Suprapubic skin (tissue), 4 donors: ENCODE measurements around the gene TARBP1. TPM values are rescaled to one million over a fixed set of nuclear protein-coding genes. Genes with fewer than 3 reads are reported as not detected.

Experiments
- DNase-seq, 2 donors: peaks; one replicate each; pipeline ENCODE4 v3.0.0-alpha.2; 2019; ENCODE audit warnings: low spot score in 2 of 2
- H3K27ac ChIP-seq: fragments of 200-600 bp; sonication (generic); one replicate; pipeline ENCODE4 v1.5.1; 2019
- H3K27me3 ChIP-seq: fragments of 200-600 bp; sonication (generic); one replicate; pipeline ENCODE4 v1.5.1; 2019
- H3K36me3 ChIP-seq: fragments of 200-600 bp; sonication (generic); one replicate; pipeline ENCODE4 v1.5.1; 2019
- H3K4me1 ChIP-seq: fragments of 200-600 bp; sonication (generic); one replicate; pipeline ENCODE4 v1.5.1; 2019
- H3K4me3 ChIP-seq: fragments of 200-600 bp; sonication (generic); one replicate; pipeline ENCODE4 v1.5.1; 2019; ENCODE audit warnings: mild to moderate bottlenecking
- H3K9me3 ChIP-seq: fragments of 200-600 bp; sonication (generic); one replicate; pipeline ENCODE4 v1.5.1; 2019
- CTCF ChIP-seq, 2 donors: fragments of 200-600 bp in 1 of 2; fragments of 450-650 bp in 1 of 2; sonication (generic) in 1 of 2; IDR thresholded peaks; one replicate each; pipeline ENCODE4 v1.5.1; 2016 to 2019; ENCODE audit warnings: antibody characterized with exemption in 2 of 2, mild to moderate bottlenecking in 1 of 2, moderate library complexity in 1 of 2
- EP300 ChIP-seq: sonication (generic); formaldehyde crosslinking; IDR thresholded peaks from one replicate; pipeline ENCODE4 v1.6.1; 2017; ENCODE audit warnings: antibody characterized with exemption
- POLR2A ChIP-seq, 2 donors: fragments of 450-650 bp; IDR thresholded peaks; one replicate each; pipeline ENCODE4 v1.6.1; 2017; ENCODE audit warnings: antibody characterized with exemption in 2 of 2, mild to moderate bottlenecking in 2 of 2, moderate library complexity in 2 of 2
- POLR2AphosphoS5 ChIP-seq, 3 donors: sonication (generic); formaldehyde crosslinking; IDR thresholded peaks; one replicate each; pipeline ENCODE4 v1.6.1; 2017; ENCODE audit warnings: antibody characterized with exemption in 3 of 3
- WGBS: methylation state at CpG from one replicate; pipeline ENCODE4 v1.1.5; 2018; 5-methylcytosine and 5-hydroxymethylcytosine counted together
- total RNA-seq, 4 donors: library from RNA; depleted of rRNA; stranded (reverse); fragments of >200 nt; gene quantifications; one replicate each; pipeline ENCODE4 v1.1.0, GENCODE V29; 2016

TARBP1 gene
- total RNA-seq, 4 donors from 2014 or later: 21.1 to 78.2 (median 23.5) TPM

DNA sequence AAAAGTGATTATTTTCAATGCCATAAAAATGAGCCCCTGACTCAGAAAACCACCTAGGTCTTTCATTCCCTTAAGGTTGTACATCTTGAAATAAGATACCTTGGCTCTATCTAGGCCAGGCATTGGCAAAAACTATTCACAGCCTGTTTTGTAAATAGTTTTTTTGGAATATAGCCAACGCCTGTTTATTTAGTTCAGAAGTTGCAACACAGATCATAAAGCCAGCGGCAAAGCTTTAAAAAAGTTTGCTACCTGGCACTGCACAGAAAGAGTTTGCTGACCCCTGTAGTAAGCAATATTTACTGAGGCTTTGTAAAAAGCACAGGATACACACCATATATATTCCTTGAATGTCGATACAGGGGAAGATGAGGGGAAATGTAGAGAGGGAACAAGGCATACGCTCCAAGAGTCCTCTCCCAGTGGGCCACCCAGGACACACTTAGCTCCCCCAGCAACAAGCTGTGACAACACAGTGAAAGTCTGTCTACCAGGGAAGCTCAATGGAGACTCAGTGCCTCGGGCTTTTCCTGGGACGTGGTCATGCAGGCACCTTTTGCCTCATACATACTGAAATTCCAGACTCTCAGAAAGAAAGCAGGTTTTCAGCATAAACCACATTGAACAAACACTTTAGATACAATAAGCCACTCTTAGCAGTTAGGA, 20.5 kb downstream of the TARBP1 start:
- Histone ChIP-seq H3K36me3 (peaks cover 25% of the 10 kb centered on the region), H3K4me3 (no peak overlapping the region), H3K27me3 (no peaks in the 10 kb centered on the region), H3K4me1 (no peaks in the 10 kb centered on the region), H3K27ac (no peak overlapping the region), H3K9me3 (no peaks in the 10 kb centered on the region)
- 86% methylated on average over 6 of the region's 6 CpGs for whole genome bisulfite sequencing
- no peak for DNase-seq
- TF ChIP-seq EP300 (no peak), POLR2A (IDR thresholded peaks at IDR 0.05) (no peak), CTCF (IDR thresholded peaks at IDR 0.05) (no peak)

DNA sequence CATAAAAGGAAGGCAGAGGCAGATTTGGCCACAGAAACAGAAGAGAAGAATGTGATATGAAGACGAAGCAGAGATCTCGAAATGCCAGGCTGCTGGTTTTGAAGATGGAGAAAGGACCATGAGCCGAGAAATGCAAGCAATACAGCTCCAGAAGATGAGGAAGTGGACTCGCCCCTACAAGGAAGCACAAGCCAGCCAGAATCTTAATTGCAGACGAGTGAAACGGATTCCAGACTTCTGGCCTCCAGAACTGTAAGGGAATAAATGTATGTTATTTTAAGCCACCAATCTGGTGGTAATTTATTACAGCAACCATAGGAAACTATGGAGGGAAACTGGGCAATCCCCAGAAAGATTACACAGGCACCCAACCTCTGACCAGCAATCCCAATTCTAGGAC, 24.1 kb downstream of the TARBP1 start:
- 78% methylated on average over 6 of the region's 6 CpGs for WGBS

DNA sequence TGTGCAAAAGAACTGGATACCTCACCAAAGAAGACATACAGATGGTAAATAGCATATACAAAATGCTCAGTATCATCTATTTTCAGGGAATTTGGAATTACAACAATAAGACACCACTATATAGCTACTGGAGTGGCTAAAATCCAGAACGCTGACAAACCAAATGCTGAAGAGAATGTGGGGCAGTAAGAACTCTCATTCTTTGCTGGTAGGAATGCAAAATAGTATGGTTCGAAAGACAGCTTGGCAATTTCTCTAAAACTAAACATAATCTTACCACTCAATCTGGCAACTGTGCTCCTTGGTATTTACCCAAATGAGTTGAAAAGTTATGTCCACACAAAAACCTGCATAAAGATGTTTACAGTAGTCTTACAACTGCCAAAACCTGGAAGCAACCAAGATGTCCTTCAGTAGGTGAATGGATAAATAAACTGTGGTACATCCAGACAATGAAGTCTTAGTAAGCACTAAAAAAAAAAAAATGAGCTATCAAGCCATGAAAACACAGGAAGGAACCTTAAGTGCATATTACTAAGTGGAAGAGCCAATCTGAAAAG, 26.5 kb downstream of the TARBP1 start:
- Histone ChIP-seq H3K27ac (no peak overlapping the region), H3K4me1 (no peaks in the 10 kb centered on the region), H3K36me3 (peaks cover 46% of the 10 kb centered on the region), H3K27me3 (no peaks in the 10 kb centered on the region), H3K4me3 (no peak overlapping the region), H3K9me3 (no peaks in the 10 kb centered on the region)
- TF ChIP-seq EP300 (no peak), CTCF (IDR thresholded peaks at IDR 0.05) (no peak), POLR2A (IDR thresholded peaks at IDR 0.05) (no peak), POLR2AphosphoS5 (IDR thresholded peaks at IDR 0.05) (no peak)
- DNase-seq: no peak
- WGBS: 82% methylated on average over 2 of the region's 2 CpGs

More for the DNA sequence above, 24.1 kb downstream of the TARBP1 start:
- Histone ChIP-seq H3K4me1 (no peaks in the 10 kb centered on the region), H3K9me3 (no peaks in the 10 kb centered on the region), H3K36me3 (peaks cover 32% of the 10 kb centered on the region), H3K4me3 (no peak overlapping the region), H3K27ac (no peak overlapping the region), H3K27me3 (no peaks in the 10 kb centered on the region)
- DNase-seq: no peak
- TF ChIP-seq POLR2AphosphoS5 (IDR thresholded peaks at IDR 0.05): no peak
- TF ChIP-seq POLR2A (IDR thresholded peaks at IDR 0.05): no peak
- TF ChIP-seq CTCF (IDR thresholded peaks at IDR 0.05): no peak
- no peak for TF ChIP-seq EP300

DNA sequence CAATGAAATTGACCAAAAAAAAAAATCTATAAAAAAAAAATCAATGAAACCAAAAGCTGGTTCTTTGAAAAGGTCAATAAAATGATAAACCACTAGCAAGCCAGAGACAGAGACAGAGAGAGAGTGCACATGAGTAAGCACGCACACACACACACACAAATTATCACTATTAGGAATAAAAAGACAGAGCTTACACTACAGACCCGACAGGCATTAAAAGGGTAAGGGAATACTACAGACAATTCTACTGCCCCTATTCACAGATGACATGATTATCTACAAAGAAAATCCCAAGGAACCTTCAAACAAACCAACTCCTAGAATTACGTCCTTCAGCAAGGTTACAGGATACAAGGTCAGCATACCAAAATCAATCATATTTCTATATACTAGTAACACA, 38.6 kb downstream of the TARBP1 start:
- no peaks in the 10 kb centered on the region for H3K4me1 ChIP-seq
- no peak for DNase-seq
- no peak overlapping the region for H3K27ac ChIP-seq
- 97% methylated on average over 3 of the region's 3 CpGs for WGBS
- H3K4me3 ChIP-seq: no peak overlapping the region
- H3K36me3 ChIP-seq: peaks cover 37% of the 10 kb centered on the region
- H3K27me3 ChIP-seq: no peaks in the 10 kb centered on the region
- no peaks in the 10 kb centered on the region for H3K9me3 ChIP-seq
- TF ChIP-seq POLR2A (IDR thresholded peaks at IDR 0.05) (no peak), EP300 (no peak), POLR2AphosphoS5 (IDR thresholded peaks at IDR 0.05) (no peak), CTCF (IDR thresholded peaks at IDR 0.05) (no peak)

- Histone ChIP-seq H3K27ac (no peak overlapping the region), H3K36me3 (peaks cover 30% of the 10 kb centered on the region), H3K4me3 (no peak overlapping the region), H3K4me1 (no peaks in the 10 kb centered on the region), H3K27me3 (no peaks in the 10 kb centered on the region), H3K9me3 (no peaks in the 10 kb centered on the region)
- WGBS: 96% methylated on average over 4 of the region's 4 CpGs
- DNase-seq: no peak
- TF ChIP-seq CTCF (IDR thresholded peaks at IDR 0.05): no peak
- no peak for TF ChIP-seq POLR2A (IDR thresholded peaks at IDR 0.05)
- no peak for TF ChIP-seq EP300
- no peak for TF ChIP-seq POLR2AphosphoS5 (IDR thresholded peaks at IDR 0.05)
Measured at GRCh38 chr1:234438579-234438978, 40.4 kb downstream of the TARBP1 start.
